Right lung (tissue), 10 donors: Measurements from ENCODE around the gene XIRP2. TPM values are rescaled to one million over a fixed set of nuclear protein-coding genes. Genes with fewer than 3 reads are reported as not detected.

Experiments
- DNase-seq, 2 donors: peaks; one replicate each; pipeline ENCODE4 v3.0.0-alpha.2; 2013
- long read RNA-seq, 8 donors: transcript quantifications; one replicate each; lab custom pipeline, GENCODE V29; 2026
- polyA plus RNA-seq, 5 donors: library from polyadenylated mRNA; unstranded; fragments of 120-200 nt; gene quantifications; one replicate each; pipeline versions ENCODE4 v1.2.1 to v1.2.3, GENCODE V29; 2013; ENCODE audit warnings: inconsistent platforms in 1 of 5, low replicate concordance in 1 of 5; ENCODE audit not compliant: insufficient read length in 5 of 5, insufficient read depth in 1 of 5

The XIRP2 gene, protein sequence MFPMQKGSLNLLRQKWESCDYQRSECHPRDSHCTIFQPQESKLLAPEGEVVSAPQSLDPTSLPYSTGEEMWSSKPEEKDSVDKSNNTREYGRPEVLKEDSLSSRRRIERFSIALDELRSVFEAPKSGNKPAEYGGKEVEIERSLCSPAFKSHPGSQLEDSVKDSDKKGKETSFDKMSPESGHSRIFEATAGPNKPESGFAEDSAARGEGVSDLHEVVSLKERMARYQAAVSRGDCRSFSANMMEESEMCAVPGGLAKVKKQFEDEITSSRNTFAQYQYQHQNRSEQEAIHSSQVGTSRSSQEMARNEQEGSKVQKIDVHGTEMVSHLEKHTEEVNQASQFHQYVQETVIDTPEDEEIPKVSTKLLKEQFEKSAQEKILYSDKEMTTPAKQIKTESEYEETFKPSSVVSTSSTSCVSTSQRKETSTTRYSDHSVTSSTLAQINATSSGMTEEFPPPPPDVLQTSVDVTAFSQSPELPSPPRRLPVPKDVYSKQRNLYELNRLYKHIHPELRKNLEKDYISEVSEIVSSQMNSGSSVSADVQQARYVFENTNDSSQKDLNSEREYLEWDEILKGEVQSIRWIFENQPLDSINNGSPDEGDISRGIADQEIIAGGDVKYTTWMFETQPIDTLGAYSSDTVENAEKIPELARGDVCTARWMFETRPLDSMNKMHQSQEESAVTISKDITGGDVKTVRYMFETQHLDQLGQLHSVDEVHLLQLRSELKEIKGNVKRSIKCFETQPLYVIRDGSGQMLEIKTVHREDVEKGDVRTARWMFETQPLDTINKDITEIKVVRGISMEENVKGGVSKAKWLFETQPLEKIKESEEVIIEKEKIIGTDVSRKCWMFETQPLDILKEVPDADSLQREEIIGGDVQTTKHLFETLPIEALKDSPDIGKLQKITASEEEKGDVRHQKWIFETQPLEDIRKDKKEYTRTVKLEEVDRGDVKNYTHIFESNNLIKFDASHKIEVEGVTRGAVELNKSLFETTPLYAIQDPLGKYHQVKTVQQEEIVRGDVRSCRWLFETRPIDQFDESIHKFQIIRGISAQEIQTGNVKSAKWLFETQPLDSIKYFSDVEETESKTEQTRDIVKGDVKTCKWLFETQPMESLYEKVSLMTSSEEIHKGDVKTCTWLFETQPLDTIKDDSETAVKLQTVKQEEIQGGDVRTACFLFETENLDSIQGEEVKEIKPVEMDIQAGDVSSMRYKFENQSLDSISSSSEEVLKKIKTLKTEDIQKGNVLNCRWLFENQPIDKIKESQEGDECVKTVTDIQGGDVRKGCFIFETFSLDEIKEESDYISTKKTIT (N-terminal part only)
- polyA plus RNA-seq = 1 to 10 TPM in 1 of 5 donors, under 1 TPM in 4; 0.13 to 3.1 (median 0.29) TPM
- long read RNA-seq, donor 1 = 0 reads
- long read RNA-seq, donor 2 = 0 reads
- long read RNA-seq, donor 3 = 0 reads
- long read RNA-seq, donor 4 = 0 reads
- long read RNA-seq, donor 5 = 0 reads
- long read RNA-seq, donor 6 = 0 reads
- long read RNA-seq, donor 7 = 0 reads
- long read RNA-seq, donor 8 = 0 reads

DNA sequence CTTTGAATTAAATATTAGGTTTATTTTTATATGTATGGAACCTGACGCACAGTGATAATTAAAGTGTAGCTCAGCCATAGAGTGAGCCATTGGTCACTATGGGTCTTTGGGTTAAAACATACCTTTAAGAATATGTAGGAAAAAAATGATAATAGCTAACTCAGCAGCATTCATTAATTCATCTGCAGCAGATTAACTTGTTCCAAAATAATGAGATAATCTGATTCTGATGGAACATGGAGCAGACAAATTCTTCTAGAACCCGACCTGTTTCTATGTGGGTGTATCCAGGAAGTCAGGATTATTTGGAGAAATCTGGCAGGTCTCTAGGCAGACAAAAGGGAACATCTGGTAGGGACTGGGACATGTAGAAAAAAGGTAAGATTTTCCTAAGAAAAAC lies at the start of gene XIRP2:
Gene XIRP2, plus strand, starts transcription at position 301 of the 400 bp plus-strand sequence. CDS start 15,003 bp downstream, outside the sequence.
- no peak for DNase-seq

- no peak for DNase-seq
Measured at GRCh38 chr2:166841152-166841551, 47.1 kb upstream of the XIRP2 start.

DNA sequence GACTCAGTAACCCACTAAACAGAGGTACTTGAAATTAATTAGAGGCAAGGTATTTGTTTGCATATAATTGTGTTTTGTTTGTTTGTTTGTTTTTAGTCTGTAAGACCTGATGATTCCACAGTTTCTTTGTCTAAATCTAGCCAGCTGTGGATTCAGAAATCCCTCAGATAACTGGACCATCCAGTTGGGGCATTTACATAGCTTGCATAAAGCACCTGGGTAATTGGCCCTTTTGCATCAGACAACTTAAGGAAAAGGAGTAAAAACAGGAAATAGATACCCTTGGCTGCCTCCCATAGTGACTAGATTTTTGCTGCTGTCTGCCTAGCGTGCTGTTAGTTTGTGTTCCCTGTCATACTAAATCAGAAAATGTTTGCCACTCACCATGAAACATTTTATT lies 46.6 kb upstream of the XIRP2 start:
- DNase-seq = no peak

DNA sequence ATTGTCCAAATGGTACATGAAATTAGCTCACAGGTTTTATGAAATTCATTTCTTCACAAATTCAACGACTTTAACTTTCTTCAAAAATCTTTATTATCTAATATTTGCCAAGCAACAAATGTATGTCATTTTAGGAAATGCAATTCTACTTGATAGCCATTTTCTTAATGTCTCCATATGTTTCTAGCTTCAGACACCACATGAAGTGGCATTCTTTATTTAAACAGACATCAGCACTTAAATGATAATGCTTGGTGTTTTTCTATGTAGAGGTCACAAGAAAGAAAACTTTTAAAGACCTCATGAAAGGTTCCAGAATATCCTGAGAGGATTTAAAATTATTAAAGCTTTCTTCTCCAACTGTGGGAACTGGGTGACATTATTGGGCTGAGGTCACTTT lies 44.2 kb upstream of the XIRP2 start:
- DNase-seq = no peak

GRCh38 chr2:166862468-166863132 lies 25.7 kb upstream of the XIRP2 start:
- DNase-seq = no peak

GRCh38 chr2:166867874-166868514 lies 20.3 kb upstream of the XIRP2 start:
- DNase-seq = no peak

GRCh38 chr2:166870346-166870745 lies 17.9 kb upstream of the XIRP2 start:
- DNase-seq = no peak

DNA sequence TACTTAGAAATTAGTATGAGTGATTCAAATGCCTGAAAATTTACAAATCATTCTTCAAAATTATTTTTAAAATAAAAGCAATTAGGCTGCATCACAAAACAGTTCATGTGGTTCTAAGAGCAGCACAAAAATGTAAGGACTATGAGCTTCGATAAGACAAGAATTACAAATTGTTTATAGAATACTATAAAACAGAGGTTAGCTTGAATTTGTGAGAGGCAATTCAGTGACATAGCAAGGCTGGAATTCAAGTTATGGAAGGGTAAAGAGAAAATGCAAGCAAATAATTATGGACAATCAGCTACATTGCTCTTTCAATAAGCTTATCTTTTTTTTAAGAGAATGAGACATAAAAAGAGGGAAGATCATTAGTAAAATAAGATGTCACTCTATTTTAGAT lies 7.1 kb upstream of the XIRP2 start:
- no peak for DNase-seq

DNA sequence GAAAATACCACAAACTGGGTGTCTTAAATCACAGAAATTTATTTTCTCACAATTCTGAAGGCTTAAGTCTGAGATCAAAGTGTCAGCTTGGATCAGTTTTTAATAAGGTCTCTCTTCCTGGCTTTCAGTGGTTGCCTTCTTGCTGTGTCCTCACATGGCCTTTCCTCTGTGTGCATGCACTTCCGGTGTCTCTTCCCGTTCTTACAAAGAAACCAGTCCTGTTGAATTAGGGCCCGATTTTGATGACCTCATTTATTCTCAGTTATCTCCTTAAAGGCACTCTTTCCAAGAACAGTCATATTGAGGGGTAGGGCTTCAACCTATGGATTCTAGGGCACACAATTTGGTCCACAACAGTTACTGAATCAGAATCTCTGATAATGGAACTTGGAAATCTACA lies 5.4 kb upstream of the XIRP2 start:
- DNase-seq = no peak

DNA sequence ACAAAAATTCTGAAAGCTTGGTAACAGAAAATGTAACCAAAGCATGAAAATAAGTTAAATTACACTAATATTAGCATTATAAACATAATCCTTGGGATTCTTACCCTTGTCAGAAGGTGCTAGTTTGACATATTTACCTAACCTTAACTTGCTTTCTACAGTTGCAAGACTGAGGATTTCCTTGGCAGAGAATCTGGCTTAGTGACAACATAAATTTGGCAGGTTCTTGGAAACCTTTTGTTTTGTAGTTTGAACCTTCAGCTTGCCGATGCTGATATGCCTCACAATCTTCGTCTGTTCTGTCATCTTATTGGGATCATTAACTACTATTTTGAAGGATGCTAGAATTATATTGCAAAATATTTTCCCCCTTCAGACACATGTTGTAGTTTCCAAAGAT lies 3.4 kb downstream of the XIRP2 start:
- DNase-seq = no peak

DNA sequence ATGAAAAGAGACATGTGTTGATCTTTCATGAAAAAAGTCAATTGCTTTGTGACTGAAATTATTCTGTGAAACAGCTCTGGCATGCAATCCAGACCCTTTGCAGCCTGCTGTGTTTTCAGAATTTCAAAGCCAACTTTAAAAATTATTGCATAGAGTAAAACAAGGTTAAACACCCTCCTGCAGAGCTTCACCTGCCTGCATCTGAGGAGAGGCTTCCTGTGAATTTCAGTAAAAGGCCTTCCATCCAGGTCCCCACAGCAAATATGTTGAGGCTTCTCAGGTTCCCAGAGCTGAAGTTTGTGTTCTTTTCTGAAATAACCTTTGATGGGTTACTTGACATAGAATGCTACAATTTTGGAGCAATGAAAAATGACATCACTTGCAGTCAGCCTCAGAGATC lies 4.1 kb downstream of the XIRP2 start:
- no peak for DNase-seq

DNA sequence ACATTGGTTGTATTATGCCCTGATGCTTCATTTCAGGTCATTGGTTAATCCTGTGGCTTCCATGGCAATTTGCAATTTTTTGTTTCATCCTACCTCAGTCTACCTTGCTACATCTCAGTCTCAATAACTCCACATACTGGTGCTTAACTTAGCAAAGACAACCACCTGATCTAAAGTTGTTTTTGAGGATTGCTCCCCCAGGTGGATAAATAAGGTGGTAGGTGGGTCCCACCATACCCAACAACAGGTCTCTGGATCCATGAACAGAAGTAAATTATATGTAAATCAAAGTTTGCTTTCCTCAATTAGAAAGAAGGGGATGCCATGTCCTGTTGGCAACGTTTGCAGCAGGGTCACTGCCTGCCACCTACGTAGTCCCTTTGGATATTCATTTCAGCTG lies 7.0 kb downstream of the XIRP2 start:
- no peak for DNase-seq

- DNase-seq = no peak
Measured at GRCh38 chr2:166897666-166898065, 9.4 kb downstream of the XIRP2 start.

GRCh38 chr2:166899676-166900075 lies 11.4 kb downstream of the XIRP2 start:
- DNase-seq = no peak

DNA sequence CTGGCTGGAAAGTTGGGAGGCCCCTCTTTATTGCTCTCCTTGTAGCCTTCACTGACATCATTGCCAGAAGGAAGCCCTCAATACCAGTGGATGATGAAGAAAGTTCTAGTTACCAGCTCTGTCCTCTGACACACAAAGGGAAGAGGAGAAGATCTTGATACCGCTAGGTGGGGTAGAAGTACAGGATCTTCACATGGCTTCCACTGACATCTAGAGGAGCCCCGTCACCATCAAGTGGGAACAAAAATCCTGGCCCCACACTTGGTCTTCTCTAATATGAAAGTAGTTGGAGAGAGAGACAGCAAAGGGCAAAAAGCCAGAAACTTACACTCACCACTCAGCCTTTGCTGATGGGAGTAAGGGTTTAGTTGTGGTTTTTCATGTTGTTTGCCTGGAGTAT lies 12.4 kb downstream of the XIRP2 start:
- no peak for DNase-seq

GRCh38 chr2:166901336-166901735 lies 13.1 kb downstream of the XIRP2 start:
- DNase-seq = peak in 1 of 2 donors; percentile 21

DNA sequence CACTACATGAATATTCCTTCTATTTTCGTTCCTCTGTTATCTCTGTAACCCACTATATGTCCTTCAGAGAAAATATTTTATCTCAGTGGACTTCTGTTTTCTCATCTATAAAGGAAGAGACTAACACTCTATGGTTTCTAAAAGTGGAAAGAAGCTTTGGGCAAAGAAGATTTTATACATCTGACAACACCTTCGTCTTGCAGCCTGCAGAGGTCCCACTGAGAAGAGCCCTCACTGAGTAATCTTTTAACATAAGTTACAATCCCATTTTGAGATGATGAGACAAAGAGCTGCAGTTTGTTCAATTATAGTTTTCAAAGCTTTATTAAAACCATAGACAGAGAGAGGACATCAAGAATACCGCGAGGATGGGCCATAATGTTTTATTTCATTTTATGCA lies 28.7 kb downstream of the XIRP2 start:
- DNase-seq = no peak

DNA sequence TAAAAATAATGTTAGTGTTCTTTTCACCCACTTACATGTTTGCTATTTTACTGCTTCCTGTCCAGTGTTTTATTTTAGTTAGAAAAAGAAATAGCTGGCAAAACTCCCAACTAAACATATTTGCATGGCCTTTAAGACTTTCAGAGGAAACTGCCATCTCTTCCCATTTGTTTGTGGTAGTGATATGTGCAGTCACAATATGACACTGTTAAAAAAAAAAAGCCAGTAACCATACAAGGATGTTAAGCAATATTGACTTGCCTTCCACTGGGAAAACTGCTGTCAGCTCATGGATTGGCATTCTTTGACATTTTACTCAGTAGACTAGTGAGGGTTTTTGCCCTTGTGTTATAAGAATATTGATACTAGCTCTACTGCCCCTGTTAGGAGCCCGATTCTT lies 29.1 kb downstream of the XIRP2 start:
- DNase-seq = peak in 1 of 2 donors; percentile 5

DNA sequence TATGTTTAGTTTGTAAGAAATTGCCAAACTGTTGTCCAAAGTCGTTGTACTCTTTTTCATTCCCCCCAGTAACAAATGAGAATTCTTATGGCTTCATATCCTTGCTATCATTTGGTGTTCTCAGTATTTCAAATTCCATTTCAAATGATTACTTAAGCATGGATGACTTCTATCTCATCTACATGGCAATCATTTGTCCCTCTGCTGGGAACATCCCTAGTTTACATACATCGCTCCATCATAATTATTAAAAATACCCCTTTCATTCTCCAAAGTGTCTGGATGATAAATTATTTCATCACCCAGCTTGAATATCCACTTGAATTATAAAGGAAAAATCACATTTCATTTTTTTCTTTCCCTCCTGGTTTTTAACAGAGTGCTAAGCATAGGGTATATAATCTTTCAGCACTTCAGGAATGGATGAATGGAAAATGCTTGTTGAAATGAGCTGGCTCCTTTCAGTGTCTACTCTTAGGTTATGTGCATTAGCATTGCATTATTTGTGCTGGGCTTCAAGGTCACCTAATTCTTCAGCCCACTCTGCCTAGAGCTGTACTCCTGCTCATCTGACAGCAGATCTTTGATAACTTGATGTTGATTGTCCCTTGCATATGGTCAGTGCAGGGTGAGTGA lies 33.1 kb downstream of the XIRP2 start:
- no peak for DNase-seq

GRCh38 chr2:166924967-166925366 lies 36.7 kb downstream of the XIRP2 start:
- DNase-seq = no peak
